Measurements from ENCODE around the gene PRDX5. TPM values are rescaled to one million over a fixed set of nuclear protein-coding genes. Genes with fewer than 3 reads are reported as not detected.

PRDX5 gene
- 151 and 192 TPM in 2 replicates for total RNA-seq

DNA sequence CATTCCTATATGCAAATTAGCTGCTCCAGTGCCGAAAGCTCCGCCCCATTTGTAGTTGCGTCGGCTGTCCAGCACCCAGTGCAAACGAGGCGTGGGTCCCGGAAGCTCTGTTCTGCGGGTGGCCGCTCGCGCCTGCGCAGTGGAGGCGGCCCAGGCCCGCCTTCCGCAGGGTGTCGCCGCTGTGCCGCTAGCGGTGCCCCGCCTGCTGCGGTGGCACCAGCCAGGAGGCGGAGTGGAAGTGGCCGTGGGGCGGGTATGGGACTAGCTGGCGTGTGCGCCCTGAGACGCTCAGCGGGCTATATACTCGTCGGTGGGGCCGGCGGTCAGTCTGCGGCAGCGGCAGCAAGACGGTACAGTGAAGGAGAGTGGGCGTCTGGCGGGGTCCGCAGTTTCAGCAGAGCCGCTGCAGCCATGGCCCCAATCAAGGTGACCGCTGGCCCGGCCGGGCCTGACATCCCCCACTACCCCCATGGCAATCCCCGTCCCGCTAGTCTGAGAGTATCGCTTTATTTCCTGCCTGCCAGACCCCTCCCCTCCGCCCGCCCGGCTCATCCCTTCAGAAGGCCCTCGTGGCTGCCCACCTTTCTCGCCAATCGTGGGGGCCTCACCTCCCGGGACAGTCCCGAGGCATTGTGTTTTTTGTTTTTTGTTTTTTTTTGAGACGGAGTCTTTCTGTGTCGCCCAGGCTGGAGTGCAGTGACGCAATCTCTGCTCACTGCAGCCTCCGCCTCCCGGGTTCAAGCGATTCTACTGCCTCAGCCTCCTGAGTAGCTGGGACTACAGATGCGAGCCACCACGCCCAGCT, at the start of gene PRDX5:
TSS of gene PRDX5 (plus strand) at position 161 of the 805 bp plus-strand sequence. CDS start at position 256, 95 bp downstream.

GRCh38 chr11:64284048-64284961, 33.6 kb upstream of the PRDX5 start, which contains the start of gene BAD:
TSS of gene BAD (minus strand) at chr11:64284665. CDS start at chr11:64284368, 297 bp downstream.

GRCh38 chr11:64284962-64285884, 32.7 kb upstream of the PRDX5 start, which contains the start of gene GPR137:
TSS of gene GPR137 (plus strand) at chr11:64285848. CDS start at chr11:64286525, 677 bp downstream.

GRCh38 chr11:64291262-64291751, 26.6 kb upstream of the PRDX5 start, which contains the start of gene KCNK4:
TSS of gene KCNK4 (plus strand) at chr11:64291302. CDS start at chr11:64293019, 1,717 bp downstream.

GRCh38 chr11:64299847-64300648, 17.9 kb upstream of the PRDX5 start, which contains the start of gene CATSPERZ:
TSS of gene CATSPERZ (plus strand) at chr11:64300358. CDS start at chr11:64300411, 53 bp downstream.

DNA sequence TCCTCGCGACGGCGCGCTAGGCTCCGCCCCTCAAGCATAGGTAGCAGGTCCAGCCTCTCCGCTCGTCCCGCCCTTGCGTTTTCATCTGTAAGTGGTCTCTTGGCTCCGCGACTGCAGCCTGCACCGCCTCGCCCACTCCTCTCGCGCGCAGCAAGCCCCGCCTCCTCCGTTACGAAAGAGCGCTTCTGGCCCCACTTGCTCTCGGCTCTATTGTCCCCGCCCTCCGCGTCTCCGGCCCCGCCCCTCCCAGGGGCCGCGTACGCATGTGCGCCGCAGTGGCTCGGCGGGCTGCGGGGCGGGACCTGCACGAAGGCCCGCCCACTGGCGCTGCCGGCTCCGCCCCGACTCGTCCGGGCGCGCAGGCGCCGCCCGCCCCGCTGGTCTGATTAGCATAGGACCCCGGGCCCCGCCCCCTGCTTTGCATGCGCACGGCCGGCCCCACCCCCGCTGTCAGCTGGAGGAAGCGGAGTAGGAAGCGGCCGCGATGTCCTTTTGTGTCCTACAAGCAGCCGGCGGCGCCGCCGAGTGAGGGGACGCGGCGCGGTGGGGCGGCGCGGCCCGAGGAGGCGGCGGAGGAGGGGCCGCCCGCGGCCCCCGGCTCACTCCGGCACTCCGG, 12.7 kb upstream of the PRDX5 start, which contains the start of gene ESRRA:
TSS of gene ESRRA (plus strand) at position 450 of the 616 bp plus-strand sequence. CDS start 1,656 bp downstream, outside the sequence.

GRCh38 chr11:64317325-64317960, 478 bp upstream of the PRDX5 start, which contains the start of gene TRMT112:
TSS of gene TRMT112 (minus strand) at chr11:64317559. CDS start at chr11:64317526, 33 bp downstream.

DNA sequence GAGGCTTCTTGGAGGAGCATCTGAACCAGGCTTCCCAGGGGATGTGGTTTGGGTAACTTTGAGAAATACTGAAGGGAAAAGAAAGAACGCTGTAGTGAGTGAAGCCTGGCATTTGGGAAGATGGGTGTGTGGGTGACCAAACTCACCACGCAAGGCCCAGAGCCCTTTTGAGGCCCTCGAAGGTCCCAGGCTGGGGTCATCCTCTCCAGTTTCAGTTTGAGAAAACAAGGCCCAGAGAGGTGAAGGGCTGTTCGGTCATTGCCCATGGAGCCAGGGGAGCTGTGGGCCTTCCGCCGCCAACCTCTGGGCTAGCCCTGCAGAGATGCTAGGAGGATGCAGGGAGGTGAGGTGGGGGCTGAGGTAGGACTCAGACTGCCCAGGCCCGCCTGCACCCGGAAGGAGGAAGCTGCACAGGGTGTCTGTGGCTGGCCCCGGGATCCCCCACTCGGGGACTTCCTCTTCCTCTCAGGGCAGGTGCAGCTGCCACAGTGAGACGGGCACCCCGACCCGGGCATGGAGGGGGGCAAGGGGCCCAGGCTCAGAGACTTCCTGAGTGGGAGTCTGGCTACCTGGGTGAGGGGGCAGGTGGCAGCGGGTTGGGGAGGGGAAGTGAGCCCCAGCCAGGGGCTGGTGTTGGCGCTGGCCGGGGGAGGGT, 22.0 kb downstream of the PRDX5 start, which contains the start of gene CCDC88B:
TSS of gene CCDC88B (plus strand) at position 451 of the 655 bp plus-strand sequence. CDS start at position 514, 63 bp downstream.

GRCh38 chr11:64358907-64359711, 41.2 kb downstream of the PRDX5 start, which contains the start of gene RPS6KA4:
TSS of gene RPS6KA4 (plus strand) at chr11:64359162. CDS start at chr11:64359236, 74 bp downstream.

Small RNAs within 50 kb of the gene (small RNA-seq; reads per million reads assigned to genes)
- gene MIR1237 (not detected), gene MIR7155 (not detected), gene RF00019 (not detected)

Other genes with a start within 250 kb of the PRDX5 start
- gene MACROD1, start 152.0 kb upstream of the PRDX5 start, total RNA-seq, result 16.1 and 21.0 TPM in 2 replicates
- 110 and 125 TPM in 2 replicates for gene STIP1, start 131.9 kb upstream of the PRDX5 start, total RNA-seq
- 1.1 and 1.9 TPM in 2 replicates for gene FERMT3, start 111.4 kb upstream of the PRDX5 start, total RNA-seq
- gene TRPT1, start 91.9 kb upstream of the PRDX5 start, total RNA-seq, result 18.8 and 38.6 TPM in 2 replicates
- 40.2 and 49.3 TPM in 2 replicates for gene NUDT22, start 91.8 kb upstream of the PRDX5 start, total RNA-seq
- 8.0 and 8.5 TPM in 2 replicates for gene DNAJC4, start 87.6 kb upstream of the PRDX5 start, total RNA-seq
- 20.6 and 24.8 TPM in 2 replicates for gene VEGFB, start 83.5 kb upstream of the PRDX5 start, total RNA-seq
- gene FKBP2, start 77.0 kb upstream of the PRDX5 start, total RNA-seq, result 21.1 and 29.4 TPM in 2 replicates
- gene PPP1R14B, start 71.2 kb upstream of the PRDX5 start, total RNA-seq, result 102 and 129 TPM in 2 replicates
- gene PLCB3, start 66.6 kb upstream of the PRDX5 start, total RNA-seq, result 60.6 and 68.5 TPM in 2 replicates
- 64.0 and 66.5 TPM in 2 replicates for gene BAD, start 33.5 kb upstream of the PRDX5 start, total RNA-seq
- 11.1 and 13.5 TPM in 2 replicates for gene GPR137, start 32.3 kb upstream of the PRDX5 start, total RNA-seq
- gene KCNK4, start 26.8 kb upstream of the PRDX5 start, total RNA-seq, result 0.12 TPM in 1 of 2 replicates, not detected in the other
- gene CATSPERZ, start 17.8 kb upstream of the PRDX5 start, total RNA-seq, result not detected in 2 replicates
- gene ESRRA, start 12.6 kb upstream of the PRDX5 start, total RNA-seq, result 22.6 and 30.2 TPM in 2 replicates
- 72.2 and 107 TPM in 2 replicates for gene TRMT112, start 562 bp upstream of the PRDX5 start, total RNA-seq
- gene CCDC88B, start 22.1 kb downstream of the PRDX5 start, total RNA-seq, result 0.16 and 0.36 TPM in 2 replicates
- 50.1 and 54.0 TPM in 2 replicates for gene RPS6KA4, start 41.0 kb downstream of the PRDX5 start, total RNA-seq
- not detected in 2 replicates for gene SLC22A11, start 237.8 kb downstream of the PRDX5 start, total RNA-seq